Upper lobe of left lung (tissue), 6 donors: ENCODE measurements around the gene SLC22A12. TPM values are rescaled to one million over a fixed set of nuclear protein-coding genes. Genes with fewer than 3 reads are reported as not detected.

Experiments
- ATAC-seq, 2 donors: fragments of 200-7000 bp; cut with Tn5 transposase; one replicate each; pipeline ENCODE4 v1.9.1; 2022; ENCODE audit warnings: mild to moderate bottlenecking in 2 of 2, moderate library complexity in 2 of 2; ENCODE audit not compliant: low FRiP score in 2 of 2
- DNase-seq, 2 donors: peaks; one replicate each; pipeline ENCODE4 v3.0.0-alpha.2; 2019 to 2020
- H3K27ac ChIP-seq, 4 donors: fragments of 200-600 bp; sonication (generic); one replicate each; pipeline ENCODE4 v1.5.1; 2016 to 2019
- H3K27me3 ChIP-seq, 4 donors: fragments of 200-600 bp; sonication (generic); one replicate each; pipeline ENCODE4 v1.5.1; 2017 to 2019
- H3K36me3 ChIP-seq, 4 donors: fragments of 200-600 bp; sonication (generic); one replicate each; pipeline ENCODE4 v1.5.1; 2016 to 2019
- H3K4me1 ChIP-seq, 4 donors: fragments of 200-600 bp; sonication (generic); one replicate each; pipeline ENCODE4 v1.5.1; 2018 to 2019
- H3K4me3 ChIP-seq, 4 donors: fragments of 200-600 bp; sonication (generic); one replicate each; pipeline ENCODE4 v1.5.1; 2017 to 2019; ENCODE audit warnings: mild to moderate bottlenecking in 2 of 4, moderate library complexity in 1 of 4
- H3K9me3 ChIP-seq, 4 donors: fragments of 200-600 bp; sonication (generic); one replicate each; pipeline ENCODE4 v1.5.1; 2018 to 2019
- CTCF ChIP-seq, 6 experiments: fragments of 450-650 bp in 4 of 6; fragments of 200-600 bp in 2 of 6; sonication (generic) in 2 of 6; IDR thresholded peaks; one replicate each; pipeline ENCODE4 v1.5.1; 2016 to 2019; ENCODE audit warnings: antibody characterized with exemption in 6 of 6
- EP300 ChIP-seq, 4 donors: sonication (generic); formaldehyde crosslinking; IDR thresholded peaks; one replicate each; pipeline ENCODE4 v1.5.1; 2017; ENCODE audit warnings: antibody characterized with exemption in 4 of 4, control low read depth in 2 of 4
- POLR2A ChIP-seq, 4 donors: fragments of 450-650 bp; IDR thresholded peaks; one replicate each; pipeline ENCODE4 v1.5.1; 2016 to 2017; ENCODE audit warnings: antibody characterized with exemption in 4 of 4, mild to moderate bottlenecking in 2 of 4
- POLR2AphosphoS5 ChIP-seq, 2 donors: sonication (generic); formaldehyde crosslinking; IDR thresholded peaks; one replicate each; pipeline ENCODE4 v1.5.1; 2017; ENCODE audit warnings: antibody characterized with exemption in 2 of 2
- WGBS, 2 donors: methylation state at CpG; one replicate each; pipeline ENCODE4 v1.1.5; 2017 to 2018; 5-methylcytosine and 5-hydroxymethylcytosine counted together
- total RNA-seq, 6 donors: library from RNA; depleted of rRNA in 4 of 6; stranded (reverse); fragments of >200 nt in 4 of 6; gene quantifications; one replicate each; pipeline versions ENCODE4 v1.1.0 to v1.2.1, GENCODE V29; 2016 to 2021
- donor health status: DM: no; HTN: no; CAD: no; lungs with moderate emphysema.
- donor health status: DM: no; HTN: yes; CAD: no; lungs with severe emphysema.

The SLC22A12 gene
- total RNA-seq, 6 donors from 2014 or later, result not detected

GRCh38 chr11:64599698-64600211, 8.7 kb downstream of the SLC22A12 start:
- TF ChIP-seq POLR2AphosphoS5 (IDR thresholded peaks at IDR 0.05) (no peak), EP300 (IDR thresholded peaks at IDR 0.05) (no peak), POLR2A (IDR thresholded peaks at IDR 0.05) (no peak), CTCF (IDR thresholded peaks at IDR 0.05) (no peak)
- Histone ChIP-seq H3K9me3 (no peaks in the 10 kb centered on the region), H3K36me3 (no peaks in the 10 kb centered on the region), H3K4me3 (no peak overlapping the region), H3K27ac (no peak overlapping the region), H3K4me1 (no peaks in the 10 kb centered on the region), H3K27me3 (no peaks in the 10 kb centered on the region)
- no peak for DNase-seq
- no peak for ATAC-seq
- 83% methylated on average over 10 to 11 of the region's 17 CpGs for WGBS, 2 donors

- no peak for TF ChIP-seq POLR2A (IDR thresholded peaks at IDR 0.05)
- TF ChIP-seq POLR2AphosphoS5 (IDR thresholded peaks at IDR 0.05), result no peak
- no peak for TF ChIP-seq CTCF (IDR thresholded peaks at IDR 0.05)
- TF ChIP-seq EP300 (IDR thresholded peaks at IDR 0.05), result no peak
- H3K36me3 ChIP-seq, result no peaks in the 10 kb centered on the region
- H3K9me3 ChIP-seq, result no peaks in the 10 kb centered on the region
- ATAC-seq (no peak), DNase-seq (no peak)
- H3K4me3 ChIP-seq, result no peak overlapping the region
- no peak overlapping the region for H3K27ac ChIP-seq
- no peaks in the 10 kb centered on the region for H3K27me3 ChIP-seq
- no peaks in the 10 kb centered on the region for H3K4me1 ChIP-seq
- 90 to 100% methylated on average over 1 to 18 of the region's 19 CpGs for WGBS, 2 donors
Measured at GRCh38 chr11:64600281-64600992, 9.4 kb downstream of the SLC22A12 start.

- Histone ChIP-seq H3K9me3 (no peaks in the 10 kb centered on the region), H3K27me3 (no peaks in the 10 kb centered on the region), H3K36me3 (no peaks in the 10 kb centered on the region), H3K27ac (no peak overlapping the region), H3K4me3 (no peak overlapping the region), H3K4me1 (no peaks in the 10 kb centered on the region)
- DNase-seq (no peak), ATAC-seq (no peak)
- no peak for TF ChIP-seq POLR2AphosphoS5 (IDR thresholded peaks at IDR 0.05)
- no peak for TF ChIP-seq CTCF (IDR thresholded peaks at IDR 0.05)
- no peak for TF ChIP-seq EP300 (IDR thresholded peaks at IDR 0.05)
- TF ChIP-seq POLR2A (IDR thresholded peaks at IDR 0.05), result no peak
- WGBS, 2 donors, result 76 to 86% methylated on average over 8 to 12 of the region's 12 CpGs
Measured at GRCh38 chr11:64601605-64602465, 10.8 kb downstream of the SLC22A12 start.

- peaks cover 0 to 2% (median under 1%) of the 10 kb centered on the region in 4 donors for H3K4me1 ChIP-seq
- H3K27ac ChIP-seq, result no peak overlapping the region
- 91% methylated on average over 7 to 10 of the region's 10 CpGs for WGBS, 2 donors
- no peak for ATAC-seq
- no peak for DNase-seq
- H3K36me3 ChIP-seq, result no peaks in the 10 kb centered on the region
- H3K9me3 ChIP-seq, result no peaks in the 10 kb centered on the region
- H3K4me3 ChIP-seq, result no peak overlapping the region
- no peak for TF ChIP-seq POLR2AphosphoS5 (IDR thresholded peaks at IDR 0.05)
- TF ChIP-seq CTCF (IDR thresholded peaks at IDR 0.05), result no peak
- TF ChIP-seq EP300 (IDR thresholded peaks at IDR 0.05), result no peak
- no peak for TF ChIP-seq POLR2A (IDR thresholded peaks at IDR 0.05)
- peaks cover 0 to 6% (median 2%) of the 10 kb centered on the region in 4 donors for H3K27me3 ChIP-seq
Measured at GRCh38 chr11:64602466-64603070, 11.5 kb downstream of the SLC22A12 start.
